WERI-Rb-1 (cell line): ENCODE results near the gene AQR.

ENCODE experiments used
- DNase-seq: peaks from one replicate; pipeline ENCODE4 v3.0.0-alpha.2; 2020
- H3K27ac ChIP-seq: fragments of 250-450 bp; sonication (Bioruptor Pico); 2 replicates; pipeline ENCODE4 v1.5.1; 2020; ENCODE audit warnings: mild to moderate bottlenecking, moderate library complexity
- H3K27me3 ChIP-seq: fragments of 250-450 bp; sonication (Bioruptor Pico); 2 replicates; pipeline ENCODE4 v1.5.1; 2021; ENCODE audit warnings: mild to moderate bottlenecking, low read depth, moderate library complexity; ENCODE audit not compliant: insufficient read depth, severe bottlenecking
- H3K36me3 ChIP-seq: fragments of 250-450 bp; sonication (Bioruptor Pico); 2 replicates; pipeline ENCODE4 v1.5.1; 2020; ENCODE audit warnings: mild to moderate bottlenecking, moderate library complexity
- H3K4me3 ChIP-seq: 2 replicates; pipeline ENCODE4 v1.5.1; 2011; ENCODE audit warnings: low read depth, mild to moderate bottlenecking, control low read depth, low read length
- H3K9me3 ChIP-seq: fragments of 250-450 bp; sonication (Bioruptor Pico); 2 replicates; pipeline ENCODE4 v1.5.1; 2021; ENCODE audit warnings: mild to moderate bottlenecking, moderate library complexity; ENCODE audit not compliant: severe bottlenecking
- TF ChIP-seq, protein P1 (sequence below): IDR thresholded peaks from 2 replicates; pipeline ENCODE4 v1.5.1; 2011; ENCODE audit warnings: low read depth, mild to moderate bottlenecking, control low read depth, inconsistent platforms, low read length

Gene AQR

DNA sequence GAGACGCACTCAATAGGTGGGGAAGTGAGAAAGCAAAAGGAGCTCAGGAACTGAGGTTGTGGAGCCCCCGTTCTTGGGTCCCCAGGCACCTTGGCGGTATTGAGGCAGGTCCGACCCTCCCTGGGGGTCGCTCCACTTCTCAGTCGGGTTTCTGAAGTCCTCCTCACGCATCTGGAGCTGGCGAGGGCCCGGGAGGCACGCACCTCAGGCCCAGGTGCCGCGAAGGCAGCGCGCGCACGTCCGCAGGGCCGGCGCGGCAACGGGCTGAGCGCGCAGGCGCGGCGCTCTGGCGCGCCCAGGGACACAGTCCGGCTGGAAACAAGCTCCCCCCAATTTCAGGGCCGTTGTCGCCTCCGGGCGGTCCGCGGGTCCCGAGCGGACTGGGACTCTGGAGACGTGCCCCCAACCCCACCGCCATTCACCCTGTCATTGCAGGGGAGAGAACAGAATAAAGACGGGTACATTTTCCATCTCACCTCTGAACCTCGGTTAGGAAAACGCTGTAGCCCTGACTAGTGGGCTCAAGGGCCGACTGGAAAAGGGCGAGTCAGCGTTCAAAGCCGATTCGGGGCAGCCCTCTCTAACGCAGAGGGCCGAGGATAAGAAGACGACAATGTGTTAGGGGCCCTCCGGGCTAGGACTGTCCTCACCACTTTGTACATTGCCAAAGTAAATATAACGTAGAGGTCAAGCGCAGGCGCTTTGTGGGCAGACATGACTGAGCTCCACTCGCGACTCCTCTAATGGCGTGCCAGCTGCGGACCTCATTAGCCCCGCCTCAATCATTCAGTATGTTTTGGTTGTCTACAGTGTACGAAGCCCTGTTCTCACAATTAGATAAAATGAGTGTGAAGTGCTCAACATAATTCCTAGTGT lies 18.7 kb upstream of the AQR start, which contains the start of gene ZNF770:
ZNF770 (minus strand) TSS at position 261 of the 876 bp plus-strand sequence. CDS start 4,853 bp downstream, outside the sequence.
- Histone ChIP-seq H3K27ac (peak within 1 kb of the TSS; percentile 94), H3K4me3 (peak within 1 kb of the TSS; percentile 76), H3K36me3 (peaks cover 33% of the 10 kb centered on the region), H3K9me3 (no peaks in the 10 kb centered on the region), H3K27me3 (no peaks in the 10 kb centered on the region)
- TF ChIP-seq, protein P1, sequence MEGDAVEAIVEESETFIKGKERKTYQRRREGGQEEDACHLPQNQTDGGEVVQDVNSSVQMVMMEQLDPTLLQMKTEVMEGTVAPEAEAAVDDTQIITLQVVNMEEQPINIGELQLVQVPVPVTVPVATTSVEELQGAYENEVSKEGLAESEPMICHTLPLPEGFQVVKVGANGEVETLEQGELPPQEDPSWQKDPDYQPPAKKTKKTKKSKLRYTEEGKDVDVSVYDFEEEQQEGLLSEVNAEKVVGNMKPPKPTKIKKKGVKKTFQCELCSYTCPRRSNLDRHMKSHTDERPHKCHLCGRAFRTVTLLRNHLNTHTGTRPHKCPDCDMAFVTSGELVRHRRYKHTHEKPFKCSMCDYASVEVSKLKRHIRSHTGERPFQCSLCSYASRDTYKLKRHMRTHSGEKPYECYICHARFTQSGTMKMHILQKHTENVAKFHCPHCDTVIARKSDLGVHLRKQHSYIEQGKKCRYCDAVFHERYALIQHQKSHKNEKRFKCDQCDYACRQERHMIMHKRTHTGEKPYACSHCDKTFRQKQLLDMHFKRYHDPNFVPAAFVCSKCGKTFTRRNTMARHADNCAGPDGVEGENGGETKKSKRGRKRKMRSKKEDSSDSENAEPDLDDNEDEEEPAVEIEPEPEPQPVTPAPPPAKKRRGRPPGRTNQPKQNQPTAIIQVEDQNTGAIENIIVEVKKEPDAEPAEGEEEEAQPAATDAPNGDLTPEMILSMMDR: no peak
- peak; percentile 79 for DNase-seq

GRCh38 chr15:34987609-34988026 lies 18.1 kb upstream of the AQR start:
- TF ChIP-seq, protein P1: no peak
- Histone ChIP-seq H3K36me3 (peaks cover 33% of the 10 kb centered on the region), H3K27ac (peak overlapping the region; percentile 94), H3K4me3 (peak overlapping the region; percentile 76), H3K27me3 (no peaks in the 10 kb centered on the region), H3K9me3 (no peaks in the 10 kb centered on the region)
- no peak for DNase-seq

- peak overlapping the region; percentile 76 for H3K4me3 ChIP-seq
Measured at GRCh38 chr15:34986771-34987480, 17.4 kb upstream of the AQR start.

DNA sequence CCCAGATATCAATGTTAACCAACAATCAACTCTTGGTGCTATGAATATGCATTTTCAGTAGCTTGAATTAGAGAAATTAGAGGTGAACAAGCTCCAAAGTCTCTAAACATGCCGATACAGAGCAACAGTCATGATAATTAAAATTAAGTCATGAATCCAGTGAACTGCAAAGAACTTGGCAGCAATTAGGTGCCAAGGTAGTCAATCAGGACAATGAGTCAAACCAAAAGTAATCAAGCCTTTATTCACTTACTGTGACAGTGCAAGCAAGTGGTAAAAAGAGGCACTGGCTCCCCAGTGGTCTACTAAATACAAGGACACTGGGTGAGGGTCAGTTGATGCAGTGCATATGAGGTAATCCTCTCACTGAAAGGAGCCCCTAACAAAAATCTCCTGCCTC lies 16.8 kb upstream of the AQR start:
- no peak for DNase-seq
- TF ChIP-seq, protein P1: no peak
- Histone ChIP-seq H3K27ac (no peak overlapping the region), H3K4me3 (no peak overlapping the region), H3K9me3 (no peaks in the 10 kb centered on the region), H3K36me3 (peaks cover 41% of the 10 kb centered on the region), H3K27me3 (no peaks in the 10 kb centered on the region)

More at GRCh38 chr15:34986771-34987480, 17.4 kb upstream of the AQR start:
- TF ChIP-seq, protein P1: no peak
- no peak for DNase-seq
- no peaks in the 10 kb centered on the region for H3K27me3 ChIP-seq
- H3K9me3 ChIP-seq: no peaks in the 10 kb centered on the region
- peak overlapping the region; percentile 94 for H3K27ac ChIP-seq
- H3K36me3 ChIP-seq: peaks cover 40% of the 10 kb centered on the region

DNA sequence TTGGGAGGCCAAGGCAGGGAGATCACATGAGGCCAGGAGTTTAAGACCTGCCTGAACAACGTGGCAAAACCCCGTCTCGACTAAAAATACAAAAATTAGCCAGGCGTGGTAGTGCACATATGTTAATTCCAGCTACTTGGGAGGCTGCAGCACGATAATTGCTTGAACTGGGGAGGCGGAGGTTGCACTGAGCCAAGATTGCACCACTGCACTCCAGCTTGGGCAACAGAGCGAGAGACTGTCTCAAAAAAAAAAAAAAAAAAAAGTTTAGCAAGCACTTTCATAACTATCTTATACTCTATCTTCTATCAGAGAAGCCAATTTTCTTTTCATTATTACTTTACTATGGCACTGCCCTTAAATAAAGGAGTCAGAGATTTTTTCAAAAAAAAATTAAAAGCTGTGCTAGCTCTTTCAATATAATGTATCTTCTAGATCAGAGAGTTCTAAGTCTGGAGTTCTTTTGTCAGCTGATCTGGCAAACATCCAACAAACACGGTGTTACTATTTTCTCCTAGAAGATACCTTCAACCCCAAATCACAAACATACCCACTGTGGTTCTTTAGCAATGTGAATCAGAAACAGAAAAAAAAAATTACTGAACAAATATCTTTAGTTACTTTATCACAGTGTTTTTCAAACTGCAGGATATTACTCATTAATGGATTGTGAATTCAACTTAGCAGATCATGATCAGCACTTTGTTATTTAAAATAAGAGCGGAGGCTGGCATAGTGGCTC lies 15.5 kb upstream of the AQR start:
- no peaks in the 10 kb centered on the region for H3K27me3 ChIP-seq
- no peak overlapping the region for H3K27ac ChIP-seq
- no peak overlapping the region for H3K4me3 ChIP-seq
- no peaks in the 10 kb centered on the region for H3K9me3 ChIP-seq
- DNase-seq: no peak
- TF ChIP-seq, protein P1: no peak
- H3K36me3 ChIP-seq: peaks cover 41% of the 10 kb centered on the region
